Testis (tissue), 3 donors: ENCODE data around the gene CCM2. TPM values are rescaled to one million over a fixed set of nuclear protein-coding genes. Genes with fewer than 3 reads are reported as not detected.

Experiments
- DNase-seq: peaks from one replicate; pipeline ENCODE4 v3.0.0-alpha.2; 2019
- H3K27ac ChIP-seq, 2 donors: fragments of 200-600 bp; sonication (generic); one replicate each; pipeline ENCODE4 v1.5.1; 2019
- H3K27me3 ChIP-seq: fragments of 200-600 bp; sonication (generic); one replicate; pipeline ENCODE4 v1.5.1; 2019
- H3K36me3 ChIP-seq: fragments of 200-600 bp; sonication (generic); one replicate; pipeline ENCODE4 v1.5.1; 2017; ENCODE audit warnings: low read depth; ENCODE audit errors: missing control alignments
- H3K4me1 ChIP-seq: fragments of 200-600 bp; sonication (generic); one replicate; pipeline ENCODE4 v1.5.1; 2019
- H3K4me3 ChIP-seq, 2 donors: fragments of 200-600 bp; sonication (generic); one replicate each; pipeline ENCODE4 v1.5.1; 2017 to 2019
- H3K9me3 ChIP-seq: fragments of 200-600 bp; sonication (generic); one replicate; pipeline ENCODE4 v1.5.1; 2017
- POLR2A ChIP-seq: fragments of 450-650 bp; IDR thresholded peaks from one replicate; pipeline ENCODE4 v1.6.1; 2017; ENCODE audit warnings: antibody characterized with exemption, mild to moderate bottlenecking, moderate library complexity
- WGBS, 2 donors: methylation state at CpG; one replicate each; pipeline ENCODE4 v1.1.5; 2018; 5-methylcytosine and 5-hydroxymethylcytosine counted together
- intact Hi-C: fragments of 100-400 bp; cut with DNase I; formaldehyde crosslinking; loops from one replicate; pipeline ENCODE4 v1.15.1; 2023; ENCODE audit warnings: low total_unique reads
- polyA plus RNA-seq: library from polyadenylated mRNA; stranded (reverse); fragments of 350-450 nt; fragmentation: Illumina TruSeq; extraction: RNeasy Lipid Tissue Mini Kit (QIAGEN cat#74804); gene quantifications from one replicate; pipeline ENCODE4 v1.2.3, GENCODE V29; 2014; ENCODE audit warnings: low read depth, low replicate concordance; ENCODE audit not compliant: insufficient read depth
- total RNA-seq, 2 donors: library from RNA; depleted of rRNA; stranded (reverse); fragments of >200 nt; gene quantifications; one replicate each; pipeline ENCODE4 v1.2.3, GENCODE V29; 2016
- TF ChIP-seq, protein P1 (sequence below), 3 experiments: fragments of 450-650 bp in 2 of 3; fragments of 200-600 bp in 1 of 3; sonication (generic) in 1 of 3; IDR thresholded peaks; one replicate each; pipeline ENCODE4 v1.5.1; 2016 to 2019; ENCODE audit warnings: antibody characterized with exemption in 3 of 3, mild to moderate bottlenecking in 2 of 3, moderate library complexity in 1 of 3

CCM2 gene
- total and polyA plus RNA-seq, 3 donors from 2014 or later: 57.6 to 95.1 (median 85.4) TPM

DNA sequence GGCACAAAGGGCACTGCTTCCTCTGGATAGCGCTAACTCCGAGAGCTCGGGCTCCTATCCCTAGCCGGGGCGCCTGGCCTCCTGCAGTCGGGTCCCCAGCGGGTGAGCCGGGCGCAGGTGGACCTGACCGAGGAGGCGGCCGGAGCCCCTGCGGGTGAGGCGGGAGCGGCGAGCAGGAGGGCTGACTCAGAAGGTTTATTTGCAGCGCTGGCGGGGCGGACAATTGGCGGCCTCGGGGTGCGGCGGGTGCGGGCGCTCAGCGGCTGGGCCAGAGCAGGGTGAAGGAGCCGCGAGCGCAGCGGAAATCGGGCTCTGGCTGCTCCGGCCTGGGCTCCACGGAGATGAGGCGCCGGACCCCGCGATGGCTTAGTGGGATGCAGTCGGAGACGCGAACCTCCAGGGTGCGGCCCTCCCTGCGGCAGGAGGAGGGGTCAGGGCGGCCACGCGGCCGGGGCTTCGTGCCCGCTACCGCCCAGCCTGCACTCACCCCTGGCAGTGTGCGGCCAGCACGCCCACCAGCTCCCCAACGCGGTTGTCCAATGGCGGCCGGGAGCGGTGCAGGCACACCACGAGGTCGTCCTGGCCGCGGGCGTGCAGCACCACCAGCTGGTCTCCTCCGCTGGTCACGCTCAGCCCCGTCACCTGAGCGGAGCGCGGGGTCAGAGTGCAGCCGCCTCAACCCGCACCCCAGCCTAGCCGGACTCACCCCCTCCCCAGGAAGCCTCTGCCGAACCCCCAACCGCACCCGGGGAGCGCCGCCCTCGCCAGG is 37.3 kb upstream of the CCM2 start:
- Histone ChIP-seq H3K36me3 (no peaks in the 10 kb centered on the region), H3K27me3 (no peaks in the 10 kb centered on the region), H3K4me1 (peaks cover 9% of the 10 kb centered on the region), H3K9me3 (no peaks in the 10 kb centered on the region), H3K4me3 (peak overlapping the region; percentile 46), H3K27ac (no peak overlapping the region)
- 19 to 47% methylated on average over 2 to 65 of the region's 76 CpGs for WGBS, 2 donors
- no peak for TF ChIP-seq POLR2A
- TF ChIP-seq, protein P1, sequence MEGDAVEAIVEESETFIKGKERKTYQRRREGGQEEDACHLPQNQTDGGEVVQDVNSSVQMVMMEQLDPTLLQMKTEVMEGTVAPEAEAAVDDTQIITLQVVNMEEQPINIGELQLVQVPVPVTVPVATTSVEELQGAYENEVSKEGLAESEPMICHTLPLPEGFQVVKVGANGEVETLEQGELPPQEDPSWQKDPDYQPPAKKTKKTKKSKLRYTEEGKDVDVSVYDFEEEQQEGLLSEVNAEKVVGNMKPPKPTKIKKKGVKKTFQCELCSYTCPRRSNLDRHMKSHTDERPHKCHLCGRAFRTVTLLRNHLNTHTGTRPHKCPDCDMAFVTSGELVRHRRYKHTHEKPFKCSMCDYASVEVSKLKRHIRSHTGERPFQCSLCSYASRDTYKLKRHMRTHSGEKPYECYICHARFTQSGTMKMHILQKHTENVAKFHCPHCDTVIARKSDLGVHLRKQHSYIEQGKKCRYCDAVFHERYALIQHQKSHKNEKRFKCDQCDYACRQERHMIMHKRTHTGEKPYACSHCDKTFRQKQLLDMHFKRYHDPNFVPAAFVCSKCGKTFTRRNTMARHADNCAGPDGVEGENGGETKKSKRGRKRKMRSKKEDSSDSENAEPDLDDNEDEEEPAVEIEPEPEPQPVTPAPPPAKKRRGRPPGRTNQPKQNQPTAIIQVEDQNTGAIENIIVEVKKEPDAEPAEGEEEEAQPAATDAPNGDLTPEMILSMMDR (IDR thresholded peaks at IDR 0.05): no peak
- peak; percentile 59 for DNase-seq
- intact Hi-C loops: no loop called here

DNA sequence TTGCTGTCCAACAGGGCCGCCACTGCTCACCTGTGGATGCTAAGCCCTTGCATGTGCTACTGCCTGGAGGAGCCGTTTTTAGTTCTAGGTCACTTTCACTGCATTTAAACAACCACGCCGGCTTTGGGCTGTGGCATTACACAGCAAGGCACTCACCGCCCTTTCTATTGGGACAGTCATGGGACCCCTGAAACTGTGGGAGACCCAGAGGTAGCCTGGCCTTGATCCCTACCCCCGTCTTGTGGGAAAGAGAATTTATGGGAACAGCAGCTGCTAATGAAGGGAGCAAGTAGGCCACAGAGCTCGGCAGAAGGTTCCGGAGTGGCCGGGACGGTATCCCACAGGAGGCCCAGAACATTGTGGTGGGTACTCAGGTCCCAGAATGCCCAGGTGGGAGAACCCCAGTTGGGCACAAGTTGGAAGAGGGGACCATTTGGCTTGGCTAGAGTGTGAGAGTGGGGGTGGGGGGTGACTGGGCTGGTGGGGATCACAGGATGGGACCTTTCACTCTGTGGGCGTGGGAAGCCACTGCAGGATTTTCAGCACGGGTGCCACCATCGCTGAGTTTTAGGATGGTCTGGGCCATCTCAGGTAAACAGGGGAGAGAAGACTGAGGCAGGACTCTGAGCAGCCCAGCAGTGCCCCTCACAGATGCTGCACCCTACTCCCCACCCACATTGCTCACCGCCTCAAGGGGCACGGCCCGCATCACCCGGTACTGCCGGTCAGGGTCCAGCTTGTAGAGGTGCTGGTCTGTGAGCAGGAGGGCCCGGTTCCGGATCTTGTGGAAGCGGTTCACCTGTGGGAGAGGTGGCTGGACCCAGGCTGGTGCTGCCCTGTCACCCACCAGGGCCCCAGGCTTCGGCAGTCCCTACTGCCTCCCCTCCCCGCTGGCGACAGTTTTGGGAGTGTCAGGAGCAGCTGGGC is 36.4 kb upstream of the CCM2 start:
- DNase-seq: peak; percentile 14
- H3K4me3 ChIP-seq: peak overlapping the region in 1 of 2 donors; percentile 46
- 77 to 84% methylated on average over 8 to 24 of the region's 24 CpGs for WGBS, 2 donors
- no peaks in the 10 kb centered on the region for H3K36me3 ChIP-seq
- TF ChIP-seq, protein P1 (IDR thresholded peaks at IDR 0.05): no peak
- no peak for TF ChIP-seq POLR2A
- no peaks in the 10 kb centered on the region for H3K27me3 ChIP-seq
- H3K27ac ChIP-seq: no peak overlapping the region
- H3K9me3 ChIP-seq: no peaks in the 10 kb centered on the region
- intact Hi-C loops: no loop called here
- peaks cover 9% of the 10 kb centered on the region for H3K4me1 ChIP-seq

DNA sequence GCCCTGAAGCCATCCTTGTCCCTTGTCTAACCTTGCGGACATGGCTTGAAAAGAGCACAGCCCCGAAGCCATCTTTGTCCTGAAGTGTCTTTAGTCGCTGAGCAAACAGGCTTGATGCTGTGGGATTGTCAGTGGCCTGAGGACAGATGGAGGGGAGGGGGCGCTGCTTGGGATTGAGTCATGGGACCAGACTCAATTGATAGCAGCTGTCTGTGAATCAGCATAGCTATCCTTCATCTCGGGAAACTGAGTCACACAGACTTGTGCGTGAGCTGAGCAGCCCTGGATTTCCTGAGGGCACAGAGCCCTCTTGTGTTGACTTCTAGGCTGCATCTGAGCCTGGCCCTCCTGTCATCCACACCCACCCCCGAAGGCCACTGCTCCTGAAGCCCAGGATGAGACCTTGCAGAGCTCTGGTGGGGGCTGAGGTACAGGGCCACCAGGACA is 35.6 kb upstream of the CCM2 start:
- no peak overlapping the region for H3K4me3 ChIP-seq
- DNase-seq: no peak

DNA sequence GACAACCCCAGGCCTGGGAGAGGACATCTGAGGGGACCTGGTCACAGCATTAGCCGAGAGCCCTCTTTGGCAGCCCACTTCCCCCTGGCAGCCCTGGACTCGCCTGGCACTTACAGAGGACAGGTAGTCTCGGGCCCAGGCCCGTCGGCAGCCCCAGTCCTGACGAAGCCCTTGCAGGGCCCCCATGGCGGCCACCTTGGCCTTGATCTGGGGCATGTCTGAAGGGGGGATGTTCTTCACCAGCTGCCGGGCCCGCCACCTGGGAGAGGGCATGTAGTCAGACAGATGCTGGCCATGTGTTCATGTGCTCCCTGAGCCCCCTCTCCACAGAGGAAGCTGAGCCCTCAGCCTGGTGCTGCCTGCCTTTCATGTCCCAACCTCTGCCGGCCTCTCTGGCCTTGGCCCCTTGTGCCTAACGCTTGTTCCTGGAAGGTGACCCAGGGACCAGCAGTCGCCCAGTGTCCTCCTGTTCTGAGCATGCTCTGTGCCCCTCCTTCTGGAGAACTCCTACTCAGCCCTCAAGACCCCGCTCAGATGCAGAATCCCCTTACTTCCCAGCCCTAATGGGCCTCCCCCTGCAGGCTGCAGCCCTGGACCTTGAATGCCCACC is 35.1 kb upstream of the CCM2 start:
- H3K4me3 ChIP-seq: no peak overlapping the region
- H3K36me3 ChIP-seq: no peaks in the 10 kb centered on the region
- intact Hi-C loops: no loop called here
- H3K27ac ChIP-seq: no peak overlapping the region
- TF ChIP-seq, protein P1 (IDR thresholded peaks at IDR 0.05): no peak
- TF ChIP-seq POLR2A: no peak
- H3K9me3 ChIP-seq: no peaks in the 10 kb centered on the region
- no peak for DNase-seq
- H3K4me1 ChIP-seq: peaks cover 9% of the 10 kb centered on the region
- H3K27me3 ChIP-seq: no peaks in the 10 kb centered on the region
- WGBS, 2 donors: 89 to 96% methylated on average over 4 to 13 of the region's 13 CpGs

More for the DNA sequence above, 35.6 kb upstream of the CCM2 start:
- peaks cover 9% of the 10 kb centered on the region for H3K4me1 ChIP-seq
- H3K9me3 ChIP-seq: no peaks in the 10 kb centered on the region
- WGBS, 2 donors: 84 to 100% methylated on average over 2 to 7 of the region's 7 CpGs
- H3K27ac ChIP-seq: no peak overlapping the region
- intact Hi-C loops: no loop called here
- TF ChIP-seq POLR2A: no peak
- TF ChIP-seq, protein P1 (IDR thresholded peaks at IDR 0.05): no peak
- no peaks in the 10 kb centered on the region for H3K27me3 ChIP-seq
- H3K36me3 ChIP-seq: no peaks in the 10 kb centered on the region
